Kidney tubule cell (primary cell): ENCODE data around the gene LRRC45.
"Not testable (repeated sequence)": the region's sequence is repeated elsewhere in the genome, so short reads cannot be mapped to it uniquely, and the experiment has no call there.

Experiments
- DNase-seq: peaks from one replicate; pipeline ENCODE4 v3.0.0-alpha.2; 2018; ENCODE audit warnings: low spot score

LRRC45 gene

DNA sequence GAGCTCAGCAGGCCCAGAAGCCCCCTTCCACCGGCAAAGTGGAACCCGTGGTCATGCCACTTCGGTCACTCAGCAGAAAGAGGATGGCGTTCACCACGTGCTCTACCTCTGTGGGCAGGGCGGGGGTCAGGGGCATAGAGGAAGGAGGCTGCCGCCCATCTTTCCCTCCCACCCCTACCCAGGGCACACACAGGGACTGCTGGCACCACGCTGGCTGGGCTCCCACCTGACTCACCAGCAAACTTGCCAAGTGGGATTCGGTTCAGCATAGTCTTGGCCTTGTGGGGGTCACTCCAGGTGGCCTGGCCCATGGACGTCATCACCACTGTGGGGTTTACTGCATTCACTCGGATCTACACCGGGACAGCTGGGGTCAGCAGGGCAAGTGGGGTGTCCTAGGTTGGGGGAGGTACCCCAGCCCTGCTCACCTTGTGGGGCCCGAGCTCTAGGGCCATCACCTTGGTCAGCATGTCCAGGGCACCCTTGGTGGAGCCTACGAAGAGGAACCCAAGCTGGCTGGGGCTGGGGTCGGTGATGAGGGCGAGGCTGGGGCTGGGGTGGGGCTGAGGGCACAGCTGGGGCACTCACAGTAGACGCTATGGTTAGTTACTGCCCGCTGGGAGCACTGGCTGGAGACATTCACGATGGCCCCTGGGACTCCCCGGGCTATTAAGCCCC lies 13.0 kb downstream of the LRRC45 start:
- no peak for DNase-seq

DNA sequence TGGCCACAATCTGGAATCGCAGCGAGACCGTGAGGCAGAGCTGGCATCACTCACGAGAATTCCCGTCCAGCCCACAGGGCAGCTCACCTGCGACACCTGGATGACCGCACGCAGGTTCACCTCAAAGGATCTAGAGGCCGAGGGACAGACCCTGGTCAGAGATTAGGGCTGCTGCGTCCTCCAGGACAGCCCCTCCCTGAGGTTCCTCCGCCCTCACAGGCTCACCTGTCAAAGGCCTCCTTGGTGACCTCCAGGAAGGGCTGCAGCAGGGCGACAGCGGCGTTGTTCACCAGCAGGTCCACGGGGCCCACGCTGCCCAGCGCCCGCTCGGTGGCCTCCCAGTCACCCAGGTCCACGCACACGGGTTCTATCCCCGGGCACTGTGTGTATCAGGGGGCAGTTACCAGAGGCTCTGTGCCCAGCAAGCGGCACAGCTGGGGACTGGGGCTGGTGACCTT lies 13.6 kb downstream of the LRRC45 start:
- peak; percentile 15 for DNase-seq

DNA sequence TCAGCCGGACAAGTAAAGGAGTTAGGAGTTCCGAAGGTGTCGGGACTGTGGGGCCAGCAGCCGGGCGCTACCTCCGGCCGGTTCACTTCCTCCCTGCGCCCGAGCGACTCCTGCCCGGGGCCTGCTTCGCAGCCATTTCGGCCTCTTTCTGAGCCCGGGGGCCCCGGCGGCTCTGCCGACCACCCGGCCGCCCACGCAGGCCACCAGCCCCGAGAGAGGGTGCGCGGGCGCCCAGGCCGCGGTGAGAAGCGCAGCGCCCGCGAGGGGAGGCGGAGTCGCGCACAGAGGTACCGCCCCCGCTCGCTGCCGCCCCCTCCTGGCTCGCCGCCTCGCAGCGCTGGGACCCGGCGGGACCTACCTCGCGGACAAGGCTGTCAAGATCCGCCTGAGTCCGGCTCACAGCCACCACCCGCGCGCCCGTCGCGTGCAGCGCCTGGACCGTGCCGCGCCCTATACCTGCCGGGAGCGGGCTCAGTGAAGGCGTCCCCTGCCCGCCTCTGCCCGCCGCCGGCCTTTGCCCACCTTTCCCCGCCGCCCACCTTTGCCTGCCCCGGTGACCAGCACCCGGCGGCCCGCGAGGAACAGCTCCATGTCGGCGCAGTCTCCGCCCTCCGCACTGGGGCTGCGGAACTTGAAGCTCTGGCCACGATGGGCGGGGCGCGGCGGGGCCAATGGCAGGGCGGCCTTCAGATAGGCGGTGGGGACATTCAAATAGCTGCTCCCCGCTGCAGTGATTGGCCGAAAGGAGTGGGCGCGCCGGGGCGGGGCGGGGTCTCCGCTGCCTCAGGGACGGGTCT lies 14.2 kb downstream of the LRRC45 start, which contains the start of gene DCXR:
Gene DCXR, minus strand, starts transcription at position 606 of the 797 bp plus-strand sequence. Its CDS starts 15 bp downstream, at position 591.
- DNase-seq = peak; percentile 96

DNA sequence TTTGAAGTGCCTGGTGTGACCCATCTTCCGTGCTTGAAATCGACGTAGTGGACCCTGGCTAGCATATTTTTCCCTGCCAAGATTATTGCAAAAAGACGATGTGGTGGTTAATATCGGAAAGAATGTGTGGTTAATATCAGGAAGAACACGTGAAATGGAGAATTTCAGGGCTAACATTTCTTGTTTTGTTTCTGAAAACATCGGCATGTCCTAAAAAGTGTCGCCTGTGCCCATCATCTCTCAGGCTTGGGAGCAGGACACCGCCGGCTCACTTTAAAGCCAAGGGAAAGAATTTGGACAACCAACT lies 14.7 kb downstream of the LRRC45 start:
- no peak for DNase-seq

DNA sequence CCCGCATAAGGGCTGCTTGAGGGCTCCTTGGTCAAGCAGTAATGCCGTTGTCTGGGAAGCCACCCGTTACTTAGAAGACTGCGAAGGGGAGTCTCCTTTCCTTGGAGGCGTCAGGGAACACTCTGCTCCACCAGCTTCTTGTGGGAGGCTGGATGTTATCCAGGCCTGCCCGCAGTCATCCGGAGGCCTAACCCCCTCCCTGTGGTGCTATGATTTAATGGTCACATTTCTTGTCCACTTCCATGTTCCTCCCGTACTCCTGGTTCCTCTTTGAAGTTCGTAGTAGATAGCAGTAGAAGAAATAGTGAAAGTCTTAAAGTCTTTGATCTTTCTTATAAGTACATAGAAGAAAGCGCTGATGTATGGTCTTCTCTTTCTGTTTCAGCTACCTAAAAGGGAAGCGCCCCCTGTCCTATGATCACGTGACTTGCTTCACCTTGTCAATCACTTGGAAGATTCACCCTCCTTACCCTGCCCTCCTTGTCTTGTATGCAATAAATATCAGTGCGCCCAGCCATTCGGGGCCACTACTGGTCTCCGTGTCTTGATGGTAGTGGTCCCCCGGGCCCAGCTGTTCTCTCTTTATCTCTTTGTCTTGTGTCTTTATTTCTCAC lies 15.8 kb downstream of the LRRC45 start:
- not testable (repeated sequence) for DNase-seq

DNA sequence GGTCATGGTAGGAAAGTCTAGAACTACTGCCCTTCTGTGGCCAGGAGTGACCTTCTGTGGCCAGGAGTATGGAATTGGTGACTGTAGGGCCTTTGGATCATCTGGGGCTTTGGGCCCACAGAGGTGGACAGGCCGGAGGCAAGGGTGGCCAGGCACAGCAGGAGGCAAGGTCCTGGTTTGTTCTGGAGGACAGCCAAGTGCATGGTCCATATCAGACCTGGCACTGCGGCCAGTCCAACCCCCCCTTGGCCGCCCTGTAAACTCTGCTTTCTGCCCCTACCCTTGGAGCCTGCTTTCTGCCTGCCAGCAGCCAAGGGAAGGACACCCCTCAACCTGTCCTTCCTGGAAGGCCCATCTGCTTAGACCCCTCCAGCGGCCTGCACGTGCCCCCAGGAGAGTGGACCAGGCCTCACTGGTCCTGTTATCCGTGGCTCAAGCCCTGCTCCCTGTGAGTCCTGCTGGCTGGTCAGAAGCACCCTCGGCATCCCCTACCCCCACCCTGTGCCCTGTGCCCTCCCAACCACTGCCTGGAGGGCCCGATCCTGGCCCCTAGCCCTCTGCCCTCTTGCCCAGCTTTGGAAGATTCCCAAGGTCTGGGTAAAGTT lies 16.7 kb downstream of the LRRC45 start:
- DNase-seq = no peak

DNA sequence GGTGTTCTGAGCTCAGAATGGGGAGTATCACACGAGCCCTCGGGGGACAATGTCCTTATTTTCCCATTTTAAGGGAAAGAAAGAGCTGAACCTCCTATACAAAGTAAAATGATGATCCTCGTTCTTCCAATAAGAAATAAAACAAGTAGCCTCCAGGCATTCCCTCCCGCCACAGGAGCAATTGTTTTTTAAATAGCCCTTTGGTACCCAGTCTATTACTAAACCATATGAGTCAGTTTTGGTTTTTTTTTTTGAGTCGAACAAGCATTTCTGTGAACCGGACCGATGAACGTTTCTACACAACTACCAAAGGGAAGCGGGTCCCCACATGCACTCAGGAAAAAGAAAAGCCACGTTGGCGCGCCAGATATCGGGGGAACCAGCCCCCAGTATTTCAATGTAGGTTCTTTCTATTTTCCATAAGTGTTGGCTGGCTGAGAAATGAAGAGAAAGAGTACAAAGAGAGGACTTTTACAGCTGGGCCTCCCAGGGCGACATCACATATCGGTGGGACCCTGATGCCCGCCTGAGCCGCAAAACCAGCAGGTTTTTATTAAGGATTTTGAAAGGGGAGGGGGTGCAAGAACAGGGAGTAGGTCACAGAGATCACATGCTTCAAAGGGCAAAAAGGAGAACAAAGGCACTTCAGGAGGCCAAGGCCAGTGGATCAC lies 18.2 kb downstream of the LRRC45 start:
- DNase-seq = no peak

DNA sequence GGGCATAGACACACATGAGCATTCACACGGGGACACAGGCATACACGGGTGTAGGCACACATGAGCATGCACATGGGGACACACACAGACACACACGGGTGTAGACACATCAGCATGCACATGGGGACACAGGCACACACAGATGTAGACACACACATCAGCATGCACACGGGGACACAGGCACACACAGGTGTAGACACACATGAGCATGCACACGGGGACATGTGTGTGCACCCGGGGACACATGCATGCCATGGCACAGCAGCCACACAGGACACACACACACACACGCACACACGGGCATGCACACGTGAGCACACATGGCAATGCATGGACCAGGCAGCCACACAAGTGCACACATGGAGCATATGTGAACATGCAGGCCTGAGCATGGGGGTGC lies 19.5 kb downstream of the LRRC45 start:
- no peak for DNase-seq

DNA sequence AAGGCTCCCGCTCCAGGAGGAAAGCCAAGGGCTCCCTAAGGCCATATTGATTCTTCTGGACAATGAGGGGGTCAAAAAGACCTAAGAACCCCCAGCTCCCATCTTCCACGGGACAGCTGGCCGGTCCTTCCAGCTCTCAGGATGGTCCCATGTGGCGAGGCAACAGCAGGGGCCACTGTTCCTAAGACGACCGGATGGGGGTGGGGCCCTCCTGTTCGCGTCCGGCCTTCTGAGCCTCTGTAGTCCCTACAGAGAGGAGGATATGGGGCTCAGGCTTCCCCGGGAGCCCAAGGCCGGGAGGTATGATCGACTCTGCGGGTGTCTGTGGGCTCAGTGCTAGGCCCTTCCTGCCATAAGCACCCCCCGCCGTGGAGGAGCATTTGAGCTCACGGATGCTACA lies 20.4 kb downstream of the LRRC45 start:
- DNase-seq = no peak

DNA sequence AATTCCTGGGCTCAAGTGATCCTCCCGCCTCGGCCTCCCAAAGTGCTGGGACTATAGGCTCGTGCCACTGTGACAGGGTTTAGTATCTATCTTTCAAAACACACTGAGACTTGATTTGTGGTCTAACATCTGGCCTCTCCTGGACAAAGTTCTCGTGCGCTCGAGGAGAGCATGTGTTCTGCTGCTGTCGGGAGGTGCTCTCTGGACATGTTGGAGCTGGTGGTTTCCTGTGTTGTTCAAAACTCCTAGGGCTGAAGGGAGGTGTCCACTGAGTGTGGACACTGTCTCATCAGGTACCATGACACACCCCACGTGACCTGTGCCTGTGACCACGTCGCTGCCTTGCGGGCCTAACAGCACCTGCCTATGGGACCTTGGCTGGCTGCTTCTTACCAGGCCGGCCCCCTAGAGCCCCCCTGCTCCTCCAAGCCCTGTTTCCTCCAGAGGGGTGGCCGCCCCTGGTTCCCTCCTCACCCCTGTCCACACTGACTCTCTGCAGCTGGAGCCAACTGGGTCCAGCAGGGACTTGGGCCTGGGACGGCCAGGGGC lies 22.9 kb downstream of the LRRC45 start:
- no peak for DNase-seq

DNA sequence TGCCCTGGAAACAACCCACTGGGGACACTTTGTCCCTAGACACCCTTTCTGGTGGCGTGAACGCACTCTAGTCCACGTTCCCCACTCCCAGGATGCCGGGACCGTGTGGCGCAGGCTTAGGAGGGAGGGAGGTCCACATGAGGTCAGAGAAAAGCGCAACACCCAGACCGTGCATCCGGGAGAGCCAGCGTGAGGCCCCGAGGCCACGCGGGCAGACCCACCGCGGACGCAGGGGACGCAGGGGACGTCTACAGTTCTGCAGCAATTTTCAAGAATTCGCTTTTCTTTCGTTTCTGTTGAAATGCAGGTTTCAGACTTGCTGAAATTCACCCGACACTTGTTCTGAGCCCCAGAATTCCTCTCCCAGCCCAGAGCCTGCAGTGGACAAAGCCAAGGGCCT lies 23.8 kb downstream of the LRRC45 start:
- no peak for DNase-seq

DNA sequence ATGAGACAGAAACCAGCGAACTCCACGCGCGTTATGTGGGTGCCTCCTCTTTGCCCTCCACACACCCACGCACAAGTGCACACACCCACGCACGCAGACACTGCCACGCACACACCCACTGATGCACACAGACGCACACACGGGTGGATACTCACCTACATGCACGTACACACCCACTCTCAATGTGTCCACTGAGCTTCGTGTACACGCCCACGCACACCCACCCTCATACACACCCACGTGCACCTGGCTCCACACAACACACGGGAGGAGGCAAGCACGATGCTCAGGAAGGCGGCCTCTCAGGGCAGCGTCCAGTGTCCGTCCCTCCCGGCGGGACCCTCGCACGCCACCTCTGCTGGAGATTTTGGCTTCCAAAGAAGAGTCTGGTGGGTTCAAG lies 24.3 kb downstream of the LRRC45 start:
- DNase-seq = no peak

DNA sequence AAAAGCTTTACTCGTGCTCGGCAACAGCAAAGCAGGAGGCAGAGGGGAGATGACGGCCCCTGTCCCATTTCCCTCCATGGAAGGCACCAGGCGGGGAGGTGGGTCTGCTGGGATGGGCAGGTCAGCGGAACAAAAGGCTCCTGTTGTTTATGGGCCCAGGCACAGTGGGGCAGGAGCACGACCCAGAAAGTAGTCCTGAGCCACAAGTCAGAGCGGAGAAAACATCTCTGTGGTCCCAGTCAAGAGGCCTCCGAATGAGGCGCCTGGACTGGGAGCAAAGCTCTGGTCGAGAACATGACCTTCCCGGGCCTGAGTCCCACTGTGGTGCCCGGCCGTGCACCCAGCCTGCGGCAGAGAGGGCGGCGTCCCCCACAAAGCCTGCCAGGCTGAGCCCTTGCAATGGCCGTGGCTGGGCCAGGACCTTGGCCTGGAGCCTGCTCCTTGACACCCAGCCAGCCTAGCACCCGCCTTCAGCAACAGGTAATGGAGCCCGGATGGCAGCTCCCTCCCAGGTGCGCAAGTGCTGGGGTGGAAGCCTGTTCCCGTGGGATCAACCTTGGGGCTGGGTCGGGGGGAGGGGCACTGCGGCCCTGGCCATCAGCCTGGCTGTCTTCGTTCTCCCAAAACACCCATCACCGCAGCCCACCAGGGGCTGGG lies 24.9 kb downstream of the LRRC45 start:
- no peak for DNase-seq

DNA sequence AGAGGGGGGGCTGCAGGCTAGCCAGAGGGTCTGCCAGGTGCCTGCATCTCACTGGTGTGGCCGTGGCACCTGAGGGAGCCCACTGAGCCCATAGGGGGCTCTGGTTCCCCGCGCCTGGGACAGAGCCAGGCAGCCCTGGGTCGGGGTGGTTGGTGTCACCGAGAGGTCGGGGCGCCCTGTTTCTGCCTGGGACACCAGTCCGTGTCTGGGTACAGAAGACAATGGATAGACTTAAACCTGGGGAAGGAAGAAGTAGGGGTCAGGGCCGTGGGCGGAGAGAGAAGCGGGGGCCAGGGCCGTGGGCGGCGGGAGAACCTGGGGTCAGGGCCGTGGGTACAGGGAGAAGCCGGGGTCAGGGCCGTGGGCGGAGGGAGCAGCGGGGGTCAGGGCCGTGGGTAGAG lies 25.5 kb downstream of the LRRC45 start:
- no peak for DNase-seq

DNA sequence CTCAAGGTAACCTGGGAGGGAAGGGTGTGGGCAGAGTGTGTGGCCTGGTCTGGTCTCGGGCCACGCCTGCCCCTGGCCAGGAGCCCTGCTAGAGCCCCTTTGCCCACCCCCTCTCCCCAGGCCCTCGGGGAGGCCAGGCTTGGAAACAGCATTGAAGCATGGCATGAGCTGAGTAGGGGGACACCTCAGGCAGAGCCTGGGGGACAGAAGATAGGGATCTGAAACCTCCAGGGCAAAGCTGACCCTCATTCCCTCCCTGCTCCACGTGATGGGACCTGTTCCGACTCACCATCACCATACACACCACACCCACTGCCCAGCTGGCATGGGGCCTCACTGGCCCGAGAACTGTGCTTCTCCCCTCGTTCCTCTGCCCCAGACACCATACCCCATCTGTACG lies 26.0 kb downstream of the LRRC45 start:
- no peak for DNase-seq

DNA sequence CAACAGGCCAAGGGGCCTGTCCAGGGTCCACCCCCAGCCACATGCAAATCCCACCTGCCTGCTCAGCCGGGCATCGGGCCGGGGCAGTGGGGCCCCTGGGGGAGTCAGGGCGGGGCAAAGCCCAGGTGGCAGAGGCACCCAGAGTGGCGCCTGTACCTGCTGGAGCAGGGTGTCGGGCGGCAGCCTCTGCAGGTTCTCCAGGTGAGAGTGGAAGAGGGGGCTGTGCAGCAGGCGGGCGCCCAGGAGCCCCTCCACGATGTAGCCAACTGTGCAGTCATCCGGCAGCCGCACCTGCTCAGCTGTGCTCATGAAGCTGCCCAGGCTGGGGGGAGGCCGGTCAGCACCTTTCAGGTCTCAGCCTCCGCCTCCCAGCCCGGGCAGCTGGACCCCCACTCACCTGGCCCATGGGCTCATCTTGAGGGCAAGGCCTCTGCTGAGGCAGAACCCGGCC lies 26.4 kb downstream of the LRRC45 start:
- no peak for DNase-seq

DNA sequence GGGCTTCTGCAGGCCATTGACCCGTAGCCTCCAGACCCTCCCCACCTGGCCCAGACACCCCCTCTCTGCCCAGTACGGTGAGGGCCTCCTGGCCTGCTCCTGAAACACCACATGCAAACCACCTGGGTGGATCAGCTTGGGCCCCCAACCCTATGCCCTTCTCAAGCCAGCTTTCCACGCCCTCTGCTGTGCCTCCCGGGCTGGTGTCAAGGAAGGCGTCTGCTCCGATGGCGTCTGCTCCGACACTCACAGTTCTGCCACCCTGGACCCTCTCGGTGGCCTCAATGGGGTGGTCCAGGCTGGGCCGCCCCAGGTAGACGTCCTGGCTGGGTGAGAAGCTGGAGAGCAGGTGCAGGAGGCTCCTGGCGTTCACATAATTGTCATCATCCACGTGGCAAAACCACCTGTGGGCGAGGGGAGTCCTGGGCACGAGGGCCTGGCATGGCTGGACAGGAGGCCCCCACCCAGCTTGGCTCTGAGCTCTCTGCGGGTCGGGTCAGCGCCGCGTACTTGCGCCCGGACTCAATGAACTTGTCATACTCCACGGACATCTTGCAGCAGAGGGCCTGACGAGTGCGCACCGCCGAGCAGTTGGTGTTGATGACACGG lies 27.2 kb downstream of the LRRC45 start:
- DNase-seq = no peak

DNA sequence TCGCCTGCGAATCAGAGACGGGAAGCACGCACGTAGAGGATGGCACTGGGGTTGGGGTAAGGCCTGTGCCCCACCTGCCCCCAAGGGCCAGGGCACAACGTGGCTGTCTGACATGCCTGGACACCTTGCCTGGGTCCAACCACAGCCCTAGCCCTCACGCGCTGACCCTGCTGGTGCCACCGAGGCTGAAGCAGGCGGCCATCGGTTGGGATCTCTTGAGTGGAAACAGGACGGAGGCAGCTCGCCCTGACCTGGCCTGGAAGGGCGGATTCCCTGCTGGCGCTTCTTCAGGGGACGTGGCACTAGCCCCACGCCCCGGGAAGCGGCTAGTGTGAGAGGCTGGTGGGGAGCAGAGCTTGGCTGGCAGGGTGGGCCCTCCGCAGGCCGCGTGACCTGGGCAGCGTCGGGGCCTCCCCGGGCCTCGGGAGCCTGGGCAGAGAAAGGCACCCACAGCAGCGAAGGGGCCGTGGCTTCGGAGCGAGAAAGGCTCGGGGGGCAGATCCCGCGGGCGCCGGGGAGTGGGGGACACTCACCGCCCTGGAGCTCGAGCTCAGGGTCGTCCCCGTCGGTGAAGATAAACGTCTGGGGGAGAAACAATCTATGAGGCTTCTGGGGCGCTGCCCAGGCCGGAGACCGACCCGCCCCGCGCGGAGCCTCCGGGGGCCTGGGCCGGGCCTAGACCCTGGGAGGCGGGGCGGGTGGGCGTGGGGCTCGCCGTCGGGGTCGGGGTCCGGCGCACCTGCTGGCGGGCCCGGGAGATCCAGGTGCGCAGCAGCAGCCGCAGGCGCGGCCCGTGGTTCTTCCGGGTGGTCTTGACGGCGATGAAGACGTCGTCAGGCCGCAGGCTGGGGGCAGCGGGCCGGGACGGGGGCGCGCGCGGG lies 27.9 kb downstream of the LRRC45 start:
- no peak for DNase-seq

DNA sequence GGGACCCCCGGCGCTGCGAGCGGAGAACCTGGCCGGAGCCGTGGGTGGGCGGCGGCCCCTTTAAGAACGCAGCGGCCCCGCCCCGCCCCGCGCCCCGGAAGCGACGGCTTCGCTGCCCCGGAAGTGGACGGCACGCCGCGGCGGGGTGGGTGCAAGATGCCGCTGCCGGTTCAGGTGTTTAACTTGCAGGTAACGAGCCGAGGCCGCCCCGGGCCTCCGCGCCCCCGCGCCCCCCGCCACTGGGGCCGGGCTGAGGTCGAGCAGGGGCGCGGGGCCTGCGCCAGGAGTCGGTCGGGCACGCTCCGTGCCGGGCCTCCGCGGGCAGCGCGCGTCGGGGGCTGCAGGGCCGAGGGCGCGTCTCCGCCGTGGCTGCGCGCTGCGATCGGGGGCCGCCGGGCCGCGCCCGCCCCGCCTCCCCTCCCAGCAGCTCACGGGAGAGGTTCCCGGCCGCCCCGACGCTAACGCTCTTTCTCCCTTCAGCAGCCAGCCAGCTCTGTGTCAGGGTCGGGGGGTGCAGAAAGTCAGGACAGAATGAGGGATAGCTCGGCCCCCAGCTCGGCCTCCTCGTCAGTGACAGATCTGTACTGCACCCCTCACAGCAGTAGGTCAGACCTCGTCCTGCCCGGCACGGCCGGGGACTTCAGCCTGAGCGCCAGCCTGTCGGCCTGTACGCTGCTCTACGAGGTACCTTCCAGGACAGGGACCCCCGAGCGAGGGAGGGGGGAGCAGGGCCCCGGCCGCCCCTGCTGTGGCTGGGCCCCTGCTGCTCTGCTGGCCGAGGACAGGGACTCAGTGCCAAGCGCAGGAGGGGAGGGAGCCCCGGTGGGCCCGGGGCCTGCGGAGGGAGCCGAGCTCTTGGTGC lies 28.9 kb downstream of the LRRC45 start, which contains the start of the genes GPS1 and RFNG:
Gene GPS1, plus strand, starts transcription at position 123 of the 862 bp plus-strand sequence. Its CDS starts 34 bp downstream, at position 157.
Gene RFNG, minus strand, starts transcription at position 36 of the 862 bp plus-strand sequence. CDS start 45 bp downstream, outside the sequence.
- DNase-seq = peak; percentile 69
